Upper lobe of right lung (tissue), 1 donor: ENCODE results near the gene MIER3. TPM values are rescaled to one million over a fixed set of nuclear protein-coding genes. Genes with fewer than 3 reads are reported as not detected.

Experiments used
- ATAC-seq: fragments of 200-7000 bp; cut with Tn5 transposase; one replicate; pipeline ENCODE4 v1.9.1; 2020; ENCODE audit warnings: mild to moderate bottlenecking, moderate library complexity
- DNase-seq: peaks from one replicate; pipeline ENCODE4 v3.0.0-alpha.2; 2020
- H3K27ac ChIP-seq: fragments of 200-600 bp; one replicate; pipeline ENCODE4 v1.8.0; 2022
- H3K27me3 ChIP-seq: fragments of 200-600 bp; one replicate; pipeline ENCODE4 v1.8.0; 2022; ENCODE audit warnings: mild to moderate bottlenecking
- H3K36me3 ChIP-seq: fragments of 200-600 bp; one replicate; pipeline ENCODE4 v1.8.0; 2022
- H3K4me1 ChIP-seq: fragments of 200-600 bp; one replicate; pipeline ENCODE4 v1.8.0; 2022
- H3K4me3 ChIP-seq: fragments of 200-600 bp; one replicate; pipeline ENCODE4 v1.8.0; 2022; ENCODE audit warnings: mild to moderate bottlenecking
- H3K9me3 ChIP-seq: fragments of 200-600 bp; one replicate; pipeline ENCODE4 v1.8.0; 2022
- CTCF ChIP-seq: fragments of 200-600 bp; IDR thresholded peaks from one replicate; pipeline ENCODE4 v1.8.0; 2022; ENCODE audit warnings: antibody characterized with exemption
- intact Hi-C: fragments of 100-400 bp; cut with DNase I; formaldehyde crosslinking; loops from one replicate; pipeline ENCODE4 v1.11.0; 2022
- total RNA-seq: library from RNA; stranded (reverse); fragmentation: NEBNext Ultra II Directional; extraction: Animal tissue kit (Norgen Biotek cat#: 25700); gene quantifications from one replicate; pipeline ENCODE4 v1.2.1, GENCODE V29; 2021
- donor health status: DM: no; HTN: yes; CAD: no; lungs with severe emphysema.

The MIER3 gene
- total RNA-seq, 1 donor from 2014 or later = 19.7 TPM

GRCh38 chr5:56909294-56910209 is 42.4 kb downstream of the MIER3 start, which contains the start of gene SETD9:
SETD9 (plus strand) TSS chr5:56909596; CDS start chr5:56909646, 50 bp downstream.
- DNase-seq (peak; percentile 100), ATAC-seq (peak; percentile 96)
- Histone ChIP-seq H3K4me3 (peak within 1 kb of the TSS; percentile 61), H3K27ac (peak within 1 kb of the TSS; percentile 88), H3K36me3 (no peaks in the 10 kb centered on the region), H3K9me3 (no peaks in the 10 kb centered on the region), H3K27me3 (no peaks in the 10 kb centered on the region), H3K4me1 (peaks cover 11% of the 10 kb centered on the region)
- no peak for TF ChIP-seq CTCF
- intact Hi-C loops = loop anchor here (10.0 kb wide), 1 partner anchor 315 kb away; no protein-coding TSS in a partner anchor

GRCh38 chr5:56908942-56909293 is 43.0 kb downstream of the MIER3 start:
- DNase-seq = no peak
- intact Hi-C loops = no loop called here
- Histone ChIP-seq H3K36me3 (no peaks in the 10 kb centered on the region), H3K9me3 (no peaks in the 10 kb centered on the region), H3K4me3 (peak overlapping the region; percentile 61), H3K4me1 (peaks cover 11% of the 10 kb centered on the region), H3K27me3 (no peaks in the 10 kb centered on the region), H3K27ac (peak overlapping the region; percentile 88)
- ATAC-seq = peak; percentile 80
- TF ChIP-seq CTCF = no peak

GRCh38 chr5:56900858-56901578 is 50.9 kb downstream of the MIER3 start:
- ATAC-seq = peak; percentile 76

GRCh38 chr5:56900395-56900794 is 51.5 kb downstream of the MIER3 start:
- ATAC-seq = no peak
- intact Hi-C loops = no loop called here

More at GRCh38 chr5:56900858-56901578, 50.9 kb downstream of the MIER3 start:
- Histone ChIP-seq H3K9me3 (no peaks in the 10 kb centered on the region), H3K36me3 (no peaks in the 10 kb centered on the region), H3K27ac (no peak overlapping the region), H3K4me3 (no peak overlapping the region), H3K4me1 (no peaks in the 10 kb centered on the region), H3K27me3 (no peaks in the 10 kb centered on the region)
- no peak for DNase-seq
- intact Hi-C loops = no loop called here
- peak; percentile 81 for TF ChIP-seq CTCF

GRCh38 chr5:56898213-56898612 is 53.7 kb downstream of the MIER3 start:
- DNase-seq (no peak), ATAC-seq (no peak)
- Histone ChIP-seq H3K27ac (no peak overlapping the region), H3K36me3 (peaks cover 18% of the 10 kb centered on the region), H3K4me1 (no peaks in the 10 kb centered on the region), H3K4me3 (no peak overlapping the region), H3K9me3 (no peaks in the 10 kb centered on the region), H3K27me3 (no peaks in the 10 kb centered on the region)
- intact Hi-C loops = no loop called here
- TF ChIP-seq CTCF = no peak

More at GRCh38 chr5:56900395-56900794, 51.5 kb downstream of the MIER3 start:
- no peak for DNase-seq
- Histone ChIP-seq H3K27me3 (no peaks in the 10 kb centered on the region), H3K4me1 (no peaks in the 10 kb centered on the region), H3K4me3 (no peak overlapping the region), H3K9me3 (no peaks in the 10 kb centered on the region), H3K27ac (no peak overlapping the region), H3K36me3 (no peaks in the 10 kb centered on the region)
- no peak for TF ChIP-seq CTCF
